Measurements from ENCODE around the gene TBC1D8B.

Gene TBC1D8B

GRCh38 chrX:106899276-106899675 is 96.8 kb downstream of the TBC1D8B start:
- no peak for DNase-seq

GRCh38 chrX:106899841-106900240 is 97.4 kb downstream of the TBC1D8B start:
- DNase-seq = no peak

GRCh38 chrX:106901341-106901740 is 98.9 kb downstream of the TBC1D8B start:
- no peak for DNase-seq

- DNase-seq = no peak
Observed at GRCh38 chrX:106901781-106902219, 99.3 kb downstream of the TBC1D8B start.

- DNase-seq = no peak
Observed at GRCh38 chrX:106902684-106903083, 100.2 kb downstream of the TBC1D8B start.

GRCh38 chrX:106903291-106903824 is 100.9 kb downstream of the TBC1D8B start, which contains the start of gene RIPPLY1:
Gene RIPPLY1 (minus strand): TSS chrX:106903341. CDS start chrX:106903287, 54 bp downstream.
- DNase-seq = no peak

GRCh38 chrX:106903856-106904528 is 101.5 kb downstream of the TBC1D8B start:
- no peak for DNase-seq

GRCh38 chrX:106905064-106905708 is 102.7 kb downstream of the TBC1D8B start:
- no peak for DNase-seq

- no peak for DNase-seq
Observed at GRCh38 chrX:106906361-106906760, 103.9 kb downstream of the TBC1D8B start.

GRCh38 chrX:106912864-106913263 is 110.4 kb downstream of the TBC1D8B start:
- no peak for DNase-seq

- DNase-seq = no peak
Observed at GRCh38 chrX:106917830-106918500, 115.5 kb downstream of the TBC1D8B start.

GRCh38 chrX:106919932-106920452 is 117.5 kb downstream of the TBC1D8B start, which contains the start of gene CLDN2:
Gene CLDN2 (plus strand): TSS chrX:106920402. CDS start chrX:106928229, 7,827 bp downstream.
- no peak for DNase-seq

- DNase-seq = no peak
Observed at GRCh38 chrX:106921637-106922036, 119.2 kb downstream of the TBC1D8B start.

All from effector CD8-positive, alpha-beta T cell (primary cell).